BJ (cell line): Measurements from ENCODE around the gene EMX2. TPM values are rescaled to one million over a fixed set of nuclear protein-coding genes. Genes with fewer than 3 reads are reported as not detected.

Experiments
- CTCF ChIA-PET: fragments of 350-600 bp; formaldehyde crosslinking; extraction: SDS; loops from one replicate; lab custom pipeline; 2021; ENCODE audit warnings: antibody characterized with exemption, inconsistent platforms; lab: Yijun Ruan, JAX
- POLR2A ChIA-PET: fragments of 300-600 bp; sonication (Branson Sonifier 250); formaldehyde crosslinking; extraction: SDS; loops from one replicate; lab custom pipeline; 2021; ENCODE audit warnings: antibody characterized with exemption; lab: Charles Lee
- DNase-seq: peaks from one replicate; pipeline ENCODE4 v3.0.0-alpha.2; 2011; ENCODE audit warnings: low read depth
- H3K27me3 ChIP-seq: 2 replicates; pipeline ENCODE4 v1.6.0; 2011; ENCODE audit warnings: low read length; ENCODE audit not compliant: control insufficient read depth, insufficient read depth
- H3K36me3 ChIP-seq: 2 replicates; pipeline ENCODE4 v1.5.1; 2011; ENCODE audit warnings: low read length; ENCODE audit not compliant: control insufficient read depth, insufficient read depth
- H3K4me3 ChIP-seq: 2 replicates; pipeline ENCODE4 v1.5.1; 2011; ENCODE audit warnings: low read depth, mild to moderate bottlenecking, control low read depth, low read length
- polyA plus RNA-seq: library from polyadenylated mRNA; depleted of rRNA; stranded (reverse); fragments of >200 nt; gene quantifications from 2 replicates; pipeline ENCODE4 v1.2.3, GENCODE V29; 2011
- TF ChIP-seq, protein P1 (sequence below): IDR thresholded peaks from 2 replicates; pipeline ENCODE4 v1.5.1; 2011; ENCODE audit warnings: low read depth, mild to moderate bottlenecking, control low read depth, inconsistent platforms, low read length, moderate library complexity; ENCODE audit not compliant: insufficient read depth

The EMX2 gene
- polyA plus RNA-seq, 1 experiment: 0.31 TPM

DNA sequence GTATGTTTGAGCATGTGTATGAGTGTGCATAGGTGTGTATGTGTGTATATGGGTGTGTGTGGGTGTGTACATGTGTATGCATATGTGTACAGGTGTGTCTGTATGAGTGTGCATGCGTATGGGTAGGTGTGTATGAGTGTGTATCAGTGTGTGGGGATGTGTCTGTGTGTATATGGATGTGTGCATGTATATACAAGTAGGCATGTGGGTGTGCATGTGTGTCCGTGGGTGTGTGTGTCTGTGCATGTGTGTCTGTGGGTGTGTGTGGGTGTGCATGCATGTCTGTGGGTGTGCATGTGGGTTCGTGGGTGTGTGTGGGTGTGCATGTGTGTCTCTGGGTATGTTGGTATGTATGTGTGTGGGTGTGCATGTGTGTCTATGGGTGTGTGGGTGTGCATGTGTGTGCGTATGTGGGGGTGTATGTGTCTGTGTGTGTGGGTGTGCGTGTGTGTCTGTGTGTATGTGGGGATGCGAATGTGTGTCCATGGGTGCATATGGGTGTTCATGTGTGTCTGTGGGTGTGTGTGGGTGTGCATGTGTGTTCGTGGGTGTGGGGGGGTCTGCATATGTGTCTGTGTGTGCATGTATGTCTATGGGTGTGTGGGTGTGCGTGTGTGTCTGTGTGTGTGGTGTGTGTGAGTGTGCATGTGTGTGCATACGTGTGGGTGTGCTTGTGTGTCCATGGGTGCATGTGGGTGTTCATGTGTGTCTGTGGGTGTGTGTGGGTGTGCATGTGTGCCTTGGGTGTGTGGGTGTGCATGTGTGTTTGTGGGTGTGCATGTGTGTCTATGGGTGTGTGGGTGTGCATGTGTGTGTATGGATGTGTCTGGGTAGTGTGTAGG lies 20.6 kb downstream of the EMX2 start:
- H3K36me3 ChIP-seq: no peaks in the 10 kb centered on the region
- TF ChIP-seq, protein P1, sequence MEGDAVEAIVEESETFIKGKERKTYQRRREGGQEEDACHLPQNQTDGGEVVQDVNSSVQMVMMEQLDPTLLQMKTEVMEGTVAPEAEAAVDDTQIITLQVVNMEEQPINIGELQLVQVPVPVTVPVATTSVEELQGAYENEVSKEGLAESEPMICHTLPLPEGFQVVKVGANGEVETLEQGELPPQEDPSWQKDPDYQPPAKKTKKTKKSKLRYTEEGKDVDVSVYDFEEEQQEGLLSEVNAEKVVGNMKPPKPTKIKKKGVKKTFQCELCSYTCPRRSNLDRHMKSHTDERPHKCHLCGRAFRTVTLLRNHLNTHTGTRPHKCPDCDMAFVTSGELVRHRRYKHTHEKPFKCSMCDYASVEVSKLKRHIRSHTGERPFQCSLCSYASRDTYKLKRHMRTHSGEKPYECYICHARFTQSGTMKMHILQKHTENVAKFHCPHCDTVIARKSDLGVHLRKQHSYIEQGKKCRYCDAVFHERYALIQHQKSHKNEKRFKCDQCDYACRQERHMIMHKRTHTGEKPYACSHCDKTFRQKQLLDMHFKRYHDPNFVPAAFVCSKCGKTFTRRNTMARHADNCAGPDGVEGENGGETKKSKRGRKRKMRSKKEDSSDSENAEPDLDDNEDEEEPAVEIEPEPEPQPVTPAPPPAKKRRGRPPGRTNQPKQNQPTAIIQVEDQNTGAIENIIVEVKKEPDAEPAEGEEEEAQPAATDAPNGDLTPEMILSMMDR: no peak
- POLR2A ChIA-PET: no interaction called here
- no peak overlapping the region for H3K4me3 ChIP-seq
- no peaks in the 10 kb centered on the region for H3K27me3 ChIP-seq
- CTCF ChIA-PET: no interaction called here
- DNase-seq: no peak

DNA sequence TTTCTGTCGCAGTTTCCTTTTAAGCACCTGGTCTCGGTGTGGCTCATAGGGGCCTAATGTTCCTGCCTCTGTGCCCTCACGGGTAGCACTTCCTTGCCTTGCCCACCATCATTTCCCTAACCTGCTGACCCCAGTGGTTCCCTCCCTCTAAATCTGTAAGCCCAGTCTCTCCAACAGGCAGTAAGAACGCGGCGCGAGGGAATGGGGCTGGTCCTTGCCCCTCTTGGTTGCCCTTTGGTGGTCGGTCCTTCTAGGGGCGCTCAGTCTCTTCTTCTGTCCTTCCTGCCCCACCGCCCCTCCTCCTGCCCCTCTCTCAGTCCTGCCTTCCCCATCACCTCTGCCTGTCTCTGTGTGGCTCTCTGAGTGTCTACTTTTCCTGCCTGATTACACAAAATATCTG lies 21.2 kb downstream of the EMX2 start:
- H3K27me3 ChIP-seq: no peaks in the 10 kb centered on the region
- H3K36me3 ChIP-seq: no peaks in the 10 kb centered on the region
- no peak overlapping the region for H3K4me3 ChIP-seq
- TF ChIP-seq, protein P1: no peak
- DNase-seq: no peak
- ChIA-PET POLR2A (no interaction called here), CTCF (no interaction called here)

DNA sequence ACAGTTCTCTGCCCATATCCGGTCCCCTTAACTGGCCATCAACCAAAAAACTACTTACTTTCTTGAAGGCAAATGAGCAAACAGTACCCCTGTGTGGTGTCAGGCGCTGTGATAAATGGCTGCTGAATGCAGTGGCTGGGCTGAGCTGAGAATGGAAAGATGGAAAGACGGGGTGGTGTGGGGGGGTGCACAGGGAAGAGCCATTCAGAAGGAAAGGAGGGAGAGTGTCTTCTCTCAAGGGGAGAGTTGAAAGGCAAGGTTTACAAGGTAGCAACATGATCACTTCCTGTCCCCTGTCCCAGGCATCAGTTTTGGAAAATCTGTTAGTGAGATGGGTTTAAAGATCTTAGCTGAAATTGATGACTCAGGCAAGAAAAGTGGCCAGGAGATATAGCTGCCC lies 22.5 kb downstream of the EMX2 start:
- no peaks in the 10 kb centered on the region for H3K36me3 ChIP-seq
- CTCF ChIA-PET: interaction anchor here (0.9 kb wide), 1 partner anchor 23 kb away, joined by 3 read pairs; the partner anchor contains the start of gene EMX2
- POLR2A ChIA-PET: no interaction called here
- H3K27me3 ChIP-seq: no peaks in the 10 kb centered on the region
- TF ChIP-seq, protein P1: no peak
- no peak for DNase-seq
- H3K4me3 ChIP-seq: no peak overlapping the region

DNA sequence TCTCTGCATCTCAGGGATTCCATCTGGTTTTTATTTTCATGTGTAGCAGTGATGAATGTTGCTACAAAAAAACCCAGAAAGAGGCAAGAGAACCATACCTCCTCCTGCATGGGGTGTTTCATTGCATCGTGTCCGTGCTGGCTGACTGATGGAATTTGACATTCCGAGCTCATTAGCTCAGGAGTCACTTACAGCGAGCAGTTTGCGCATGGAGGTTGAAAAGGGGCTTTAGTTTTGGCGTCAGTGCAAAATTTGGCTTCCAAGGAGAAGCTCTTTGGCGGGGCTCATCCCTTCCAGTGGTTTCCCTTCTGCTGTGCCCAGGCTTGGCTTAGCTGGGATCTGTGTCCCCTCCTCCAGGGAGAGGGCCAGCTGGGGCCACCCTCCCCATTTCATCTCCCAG lies 25.8 kb downstream of the EMX2 start:
- TF ChIP-seq, protein P1: no peak

DNA sequence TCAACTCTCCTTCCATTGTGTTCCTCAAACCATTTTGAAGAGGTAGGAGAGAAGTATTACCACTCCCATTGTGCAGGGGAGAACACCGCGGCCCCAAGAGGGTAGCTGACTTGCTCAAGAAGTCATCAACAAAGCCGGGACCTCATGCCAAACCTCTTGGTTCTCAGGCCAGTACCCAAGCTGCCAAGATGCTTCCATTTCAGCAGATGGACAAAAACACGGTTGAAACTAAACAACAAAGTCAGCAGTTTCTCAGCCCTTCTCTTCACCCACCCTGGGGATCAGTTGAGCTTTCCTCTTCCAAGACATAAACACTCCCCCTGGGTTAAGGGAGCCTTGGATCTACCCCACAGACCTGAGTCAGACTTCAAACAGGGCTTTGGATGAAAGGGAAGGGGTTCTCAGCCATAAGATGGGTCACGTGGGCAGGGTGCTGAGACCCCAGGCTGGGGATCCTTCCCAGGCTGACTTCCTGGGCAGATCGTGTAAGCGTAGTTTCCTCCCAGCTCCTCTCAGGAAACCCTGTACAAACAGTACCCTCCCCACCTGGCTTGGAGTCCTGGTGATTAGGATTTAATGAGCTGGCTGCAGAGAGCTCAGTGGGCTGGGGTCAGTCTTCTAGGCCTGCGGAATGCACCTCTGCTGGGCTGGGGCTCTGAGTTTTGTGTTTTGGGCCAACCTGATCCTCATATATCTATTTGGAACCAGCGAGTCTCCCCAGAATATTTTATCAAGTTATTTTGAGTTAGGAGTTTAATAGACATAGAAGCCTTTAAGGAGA lies 27.3 kb downstream of the EMX2 start:
- TF ChIP-seq, protein P1: no peak
- no peak for DNase-seq
- ChIA-PET CTCF (interaction anchor here (1.4 kb wide), 1 partner anchor 9 kb away, joined by 3 read pairs; no protein-coding TSS in a partner anchor), POLR2A (no interaction called here)
- Histone ChIP-seq H3K36me3 (no peaks in the 10 kb centered on the region), H3K27me3 (peaks cover 3% of the 10 kb centered on the region), H3K4me3 (no peak overlapping the region)

More for the DNA sequence above, 25.8 kb downstream of the EMX2 start:
- ChIA-PET CTCF (no interaction called here), POLR2A (no interaction called here)
- no peak overlapping the region for H3K4me3 ChIP-seq
- H3K27me3 ChIP-seq: peaks cover 3% of the 10 kb centered on the region
- H3K36me3 ChIP-seq: no peaks in the 10 kb centered on the region
- no peak for DNase-seq
